GOT3 (cell line): Measurements from ENCODE around the gene TRMT10B.

Source experiments
- DNase-seq: peaks from one replicate; lab custom pipeline; 2025; ENCODE audit warnings: mixed read lengths; lab: John Stamatoyannopoulos, UW

The TRMT10B gene

GRCh38 chr9:37753489-37754190 is at the start of gene TRMT10B:
TRMT10B (plus strand) TSS chr9:37753805; CDS start chr9:37761932, 8,127 bp downstream.
- DNase-seq, result no peak

GRCh38 chr9:37705787-37706186 is 47.8 kb upstream of the TRMT10B start:
- DNase-seq, result no peak

- no peak for DNase-seq
Measured at GRCh38 chr9:37706290-37706689, 47.3 kb upstream of the TRMT10B start.

GRCh38 chr9:37707748-37708147 is 45.9 kb upstream of the TRMT10B start:
- no peak for DNase-seq

GRCh38 chr9:37710046-37710445 is 43.6 kb upstream of the TRMT10B start:
- DNase-seq, result no peak

GRCh38 chr9:37715260-37715659 is 38.3 kb upstream of the TRMT10B start:
- no peak for DNase-seq

GRCh38 chr9:37715991-37716505 is 37.6 kb upstream of the TRMT10B start:
- DNase-seq, result no peak

GRCh38 chr9:37719526-37719925 is 34.1 kb upstream of the TRMT10B start:
- no peak for DNase-seq

- no peak for DNase-seq
Measured at GRCh38 chr9:37727013-37727412, 26.6 kb upstream of the TRMT10B start.

- DNase-seq, result no peak
Measured at GRCh38 chr9:37729499-37729898, 24.1 kb upstream of the TRMT10B start.

GRCh38 chr9:37730256-37730655 is 23.3 kb upstream of the TRMT10B start:
- DNase-seq, result no peak

GRCh38 chr9:37730839-37731238 is 22.8 kb upstream of the TRMT10B start:
- no peak for DNase-seq

GRCh38 chr9:37732086-37732741 is 21.4 kb upstream of the TRMT10B start:
- DNase-seq, result no peak

GRCh38 chr9:37732952-37733351 is 20.7 kb upstream of the TRMT10B start:
- DNase-seq, result no peak

- no peak for DNase-seq
Measured at GRCh38 chr9:37739222-37739621, 14.4 kb upstream of the TRMT10B start.

GRCh38 chr9:37740128-37740527 is 13.5 kb upstream of the TRMT10B start:
- DNase-seq, result no peak

GRCh38 chr9:37740631-37741328 is 12.8 kb upstream of the TRMT10B start:
- no peak for DNase-seq

GRCh38 chr9:37745970-37746369 is 7.6 kb upstream of the TRMT10B start:
- DNase-seq, result no peak

- DNase-seq, result no peak
Measured at GRCh38 chr9:37746448-37747270, 6.9 kb upstream of the TRMT10B start.

GRCh38 chr9:37747271-37747753 is 6.3 kb upstream of the TRMT10B start:
- no peak for DNase-seq

- DNase-seq, result no peak
Measured at GRCh38 chr9:37749129-37749528, 4.5 kb upstream of the TRMT10B start.

GRCh38 chr9:37751186-37751585 is 2.4 kb upstream of the TRMT10B start:
- DNase-seq, result no peak
